CD4-positive, CD25-positive, alpha-beta regulatory T cell (primary cell): Measurements from ENCODE around the gene PRELID2. TPM values are rescaled to one million over a fixed set of nuclear protein-coding genes. Genes with fewer than 3 reads are reported as not detected.

Source experiments
- polyA plus RNA-seq, 4 donors: library from polyadenylated mRNA; unstranded; fragments of 300-500 nt; fragmentation: Illumina TruSeq; gene quantifications; one replicate each; pipeline ENCODE4 v1.2.3, GENCODE V29; 2021
- total RNA-seq: library from RNA; stranded (reverse); gene quantifications from one replicate; pipeline ENCODE4 v1.2.3, GENCODE V29; 2022

Gene PRELID2
- total and polyA plus RNA-seq, 5 donors from 2014 or later: 0.72 to 3.1 (median 1.8) TPM

Other genes starting within 250 kb of the PRELID2 start
- not detected for gene GRXCR2, start 37.7 kb upstream of the PRELID2 start, total RNA-seq
- gene GRXCR2, start 37.7 kb upstream of the PRELID2 start, polyA plus RNA-seq: under 1 TPM in 1 of 4 donors, not detected in 3; 0.18 TPM
- gene SH3RF2, start 101.2 kb upstream of the PRELID2 start, total RNA-seq: 4.5 TPM
- under 1 TPM in 3 of 4 donors, not detected in 1; 0.52 to 0.74 (median 0.66) TPM for gene SH3RF2, start 101.2 kb upstream of the PRELID2 start, polyA plus RNA-seq